Dermis blood vessel endothelial cell (primary cell): ENCODE data around the gene TNS3. TPM values are rescaled to one million over a fixed set of nuclear protein-coding genes. Genes with fewer than 3 reads are reported as not detected.

ENCODE experiments used
- DNase-seq: peaks from one replicate; pipeline ENCODE4 v3.0.0; 2010
- total RNA-seq: library from RNA; depleted of rRNA; stranded (reverse); fragments of >200 nt; gene quantifications from 2 replicates; pipeline ENCODE4 v1.2.3, GENCODE V29; 2014

The TNS3 gene
- total RNA-seq, 1 donor from 2014 or later, result 11.7 TPM

GRCh38 chr7:47294556-47295222 is 287.2 kb downstream of the TNS3 start:
- no peak for DNase-seq

- DNase-seq, result no peak
Measured at GRCh38 chr7:47293884-47294555, 287.9 kb downstream of the TNS3 start.

GRCh38 chr7:47292832-47293309 is 289.0 kb downstream of the TNS3 start:
- DNase-seq, result no peak

GRCh38 chr7:47291461-47292081 is 290.3 kb downstream of the TNS3 start:
- peak; percentile 67 for DNase-seq

- no peak for DNase-seq
Measured at GRCh38 chr7:47290867-47291266, 291.0 kb downstream of the TNS3 start.

GRCh38 chr7:47290466-47290865 is 291.4 kb downstream of the TNS3 start:
- DNase-seq, result no peak

GRCh38 chr7:47288060-47288459 is 293.9 kb downstream of the TNS3 start:
- no peak for DNase-seq

- DNase-seq, result no peak
Measured at GRCh38 chr7:47285860-47286491, 295.9 kb downstream of the TNS3 start.

GRCh38 chr7:47284691-47285635 is 296.9 kb downstream of the TNS3 start:
- no peak for DNase-seq

- no peak for DNase-seq
Measured at GRCh38 chr7:47283497-47284131, 298.3 kb downstream of the TNS3 start.

GRCh38 chr7:47282790-47283496 is 299.0 kb downstream of the TNS3 start:
- DNase-seq, result peak; percentile 3

GRCh38 chr7:47281966-47282643 is 299.8 kb downstream of the TNS3 start:
- DNase-seq, result no peak

GRCh38 chr7:47281161-47281560 is 300.8 kb downstream of the TNS3 start:
- DNase-seq, result no peak

GRCh38 chr7:47280114-47280513 is 301.8 kb downstream of the TNS3 start:
- DNase-seq, result no peak

GRCh38 chr7:47278043-47278442 is 303.9 kb downstream of the TNS3 start:
- DNase-seq, result no peak

- no peak for DNase-seq
Measured at GRCh38 chr7:47277321-47277781, 304.6 kb downstream of the TNS3 start.

- no peak for DNase-seq
Measured at GRCh38 chr7:47273974-47274766, 307.7 kb downstream of the TNS3 start.

GRCh38 chr7:47273088-47273487 is 308.8 kb downstream of the TNS3 start:
- DNase-seq, result no peak

- no peak for DNase-seq
Measured at GRCh38 chr7:47271749-47272148, 310.2 kb downstream of the TNS3 start.
